ENCODE data around the gene ASB13.

DNA sequence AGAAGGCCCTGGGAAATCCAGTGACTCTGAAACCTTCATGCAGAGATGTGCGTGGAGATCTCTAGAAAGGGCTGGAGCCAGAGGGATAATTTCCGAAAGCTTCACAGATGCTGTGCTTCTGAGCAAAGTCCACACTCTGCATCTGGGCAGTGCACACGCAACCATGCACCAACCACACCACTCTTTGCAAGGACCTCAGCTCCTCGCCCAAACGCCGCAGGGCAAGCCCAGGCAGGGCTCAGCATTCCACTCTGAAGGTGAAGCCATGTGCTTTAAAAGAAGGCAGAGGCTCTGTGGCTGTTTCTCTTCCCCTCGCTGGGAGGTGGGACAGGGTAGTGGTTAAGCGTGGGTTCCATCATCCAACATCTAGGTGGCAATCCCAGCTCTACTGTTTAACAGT lies 48.4 kb downstream of the ASB13 start:
- no peak for TF ChIP-seq ZNF416 (tag by site-specific recombination; IDR thresholded peaks at IDR 0.05)
- TF ChIP-seq, protein P1, sequence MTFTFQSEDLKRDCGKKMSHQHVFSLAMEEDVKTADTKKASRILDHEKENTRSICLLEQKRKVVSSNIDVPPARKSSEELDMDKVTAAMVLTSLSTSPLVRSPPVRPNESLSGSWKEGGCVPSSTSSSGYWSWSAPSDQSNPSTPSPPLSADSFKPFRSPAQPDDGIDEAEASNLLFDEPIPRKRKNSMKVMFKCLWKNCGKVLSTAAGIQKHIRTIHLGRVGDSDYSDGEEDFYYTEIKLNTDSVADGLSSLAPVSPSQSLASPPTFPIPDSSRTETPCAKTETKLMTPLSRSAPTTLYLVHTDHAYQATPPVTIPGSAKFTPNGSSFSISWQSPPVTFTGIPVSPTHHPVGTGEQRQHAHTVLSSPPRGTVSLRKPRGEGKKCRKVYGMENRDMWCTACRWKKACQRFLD (tag by site-specific recombination; IDR thresholded peaks at IDR 0.05): no peak
- TF ChIP-seq ZNF138 (tag by site-specific recombination; IDR thresholded peaks at IDR 0.05; ENCODE audit: borderline replicate concordance): no peak
- TF ChIP-seq, protein P2, sequence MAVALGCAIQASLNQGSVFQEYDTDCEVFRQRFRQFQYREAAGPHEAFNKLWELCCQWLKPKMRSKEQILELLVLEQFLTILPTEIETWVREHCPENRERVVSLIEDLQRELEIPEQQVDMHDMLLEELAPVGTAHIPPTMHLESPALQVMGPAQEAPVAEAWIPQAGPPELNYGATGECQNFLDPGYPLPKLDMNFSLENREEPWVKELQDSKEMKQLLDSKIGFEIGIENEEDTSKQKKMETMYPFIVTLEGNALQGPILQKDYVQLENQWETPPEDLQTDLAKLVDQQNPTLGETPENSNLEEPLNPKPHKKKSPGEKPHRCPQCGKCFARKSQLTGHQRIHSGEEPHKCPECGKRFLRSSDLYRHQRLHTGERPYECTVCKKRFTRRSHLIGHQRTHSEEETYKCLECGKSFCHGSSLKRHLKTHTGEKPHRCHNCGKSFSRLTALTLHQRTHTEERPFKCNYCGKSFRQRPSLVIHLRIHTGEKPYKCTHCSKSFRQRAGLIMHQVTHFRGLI (tag by site-specific recombination; IDR thresholded peaks at IDR 0.05): no peak
- no peak for TF ChIP-seq ZNF660 (tag by site-specific recombination; IDR thresholded peaks at IDR 0.05)
- no peak for TF ChIP-seq TCF7L2 (IDR thresholded peaks at IDR 0.05; ENCODE audit: borderline replicate concordance, low read depth, low read length)

Data from HEK293 (cell line).